Stomach (tissue), 4 donors: ENCODE data around the gene RASL10A.

Experiments used
- CTCF ChIP-seq, 7 experiments: fragments of 450-650 bp in 4 of 7; fragments of 200-600 bp in 3 of 7; sonication (generic) in 3 of 7; IDR thresholded peaks; one replicate each; pipeline ENCODE4 v1.5.1; 2016 to 2019; ENCODE audit warnings: antibody characterized with exemption in 7 of 7, control low read depth in 2 of 7, mild to moderate bottlenecking in 1 of 7
- POLR2AphosphoS5 ChIP-seq, 3 donors: sonication (generic); formaldehyde crosslinking; IDR thresholded peaks; one replicate each; pipeline ENCODE4 v1.6.1; 2016; ENCODE audit warnings: antibody characterized with exemption in 3 of 3

DNA sequence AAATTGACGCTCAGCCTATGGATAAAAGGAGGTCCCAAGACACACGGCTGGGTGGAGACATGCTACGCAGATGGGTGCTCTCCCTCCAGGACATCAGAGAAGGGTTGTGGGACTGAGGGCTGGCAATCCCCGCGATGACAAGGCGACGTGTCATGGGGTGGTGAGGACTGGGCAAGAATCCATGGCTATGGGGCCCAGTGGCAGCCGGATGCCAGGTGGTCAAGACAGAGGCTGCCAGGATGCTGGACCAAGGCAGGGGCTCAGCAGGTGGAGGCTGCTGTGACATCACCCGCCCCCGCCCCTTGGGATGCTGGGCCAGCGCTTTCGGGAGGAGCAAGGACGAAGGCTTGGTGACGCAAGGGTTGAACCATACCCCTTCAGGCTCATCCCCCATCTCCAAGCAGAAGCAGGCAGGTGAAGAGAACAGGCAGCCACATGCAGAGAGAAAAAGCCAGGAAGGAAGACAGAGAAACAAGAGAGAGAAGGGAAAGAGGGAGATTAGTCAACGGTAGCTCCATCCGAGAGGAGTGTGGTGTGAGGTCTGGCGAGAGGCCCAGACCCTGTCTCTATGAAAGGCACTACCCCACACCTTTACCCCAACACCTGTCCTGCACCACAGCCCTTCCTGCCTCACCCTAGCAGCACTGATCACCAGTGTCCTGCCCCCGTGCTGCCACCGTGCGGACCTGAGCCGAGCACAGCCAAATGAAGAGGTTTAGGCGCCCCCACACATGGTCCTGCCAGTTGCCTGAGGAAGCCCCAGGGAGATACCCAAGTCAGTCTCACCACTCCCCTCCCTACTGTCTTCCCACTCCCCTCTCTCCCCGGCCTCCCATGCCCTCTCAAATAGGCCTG, 24.1 kb upstream of the RASL10A start:
- TF ChIP-seq CTCF (IDR thresholded peaks at IDR 0.05) (no peak), POLR2AphosphoS5 (IDR thresholded peaks at IDR 0.05) (no peak)
